IPS DF 4.7 (cell line): Measurements from ENCODE around the gene CDHR2.
A peak's percentile ranks its signal among the peaks of the same experiment; 100 is the strongest.

Experiments used
- DNase-seq: peaks from one replicate; pipeline ENCODE4 v3.0.0-alpha.2; 2013; ENCODE audit warnings: low spot score; ENCODE audit errors: extremely low read depth

The CDHR2 gene

GRCh38 chr5:176528301-176528700 is 20.8 kb upstream of the CDHR2 start:
- no peak for DNase-seq

- no peak for DNase-seq
Observed at GRCh38 chr5:176528761-176529115, 20.4 kb upstream of the CDHR2 start.

GRCh38 chr5:176529116-176529740 is 19.9 kb upstream of the CDHR2 start:
- DNase-seq: no peak

DNA sequence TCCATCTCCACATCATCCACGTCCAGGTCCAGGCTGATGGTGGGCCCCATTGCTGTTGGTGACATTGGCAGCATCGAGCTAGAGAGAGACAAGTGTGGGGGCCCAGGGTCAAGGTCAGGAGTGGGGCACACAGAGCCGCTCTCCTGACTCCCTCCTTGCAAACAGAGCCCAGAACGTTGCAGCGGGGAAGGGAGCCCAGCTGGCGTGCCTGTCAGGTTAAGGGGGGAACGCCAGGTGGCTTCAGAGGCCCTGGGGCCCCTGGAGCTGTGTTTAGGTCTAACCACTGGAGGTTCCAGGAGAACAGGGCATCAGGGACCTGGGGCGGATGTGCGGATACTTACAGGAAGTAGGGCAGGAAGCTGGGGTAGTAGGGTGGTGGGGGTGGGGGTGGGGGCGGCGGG is 19.4 kb upstream of the CDHR2 start:
- DNase-seq: no peak

- no peak for DNase-seq
Observed at GRCh38 chr5:176530393-176530982, 18.7 kb upstream of the CDHR2 start.

DNA sequence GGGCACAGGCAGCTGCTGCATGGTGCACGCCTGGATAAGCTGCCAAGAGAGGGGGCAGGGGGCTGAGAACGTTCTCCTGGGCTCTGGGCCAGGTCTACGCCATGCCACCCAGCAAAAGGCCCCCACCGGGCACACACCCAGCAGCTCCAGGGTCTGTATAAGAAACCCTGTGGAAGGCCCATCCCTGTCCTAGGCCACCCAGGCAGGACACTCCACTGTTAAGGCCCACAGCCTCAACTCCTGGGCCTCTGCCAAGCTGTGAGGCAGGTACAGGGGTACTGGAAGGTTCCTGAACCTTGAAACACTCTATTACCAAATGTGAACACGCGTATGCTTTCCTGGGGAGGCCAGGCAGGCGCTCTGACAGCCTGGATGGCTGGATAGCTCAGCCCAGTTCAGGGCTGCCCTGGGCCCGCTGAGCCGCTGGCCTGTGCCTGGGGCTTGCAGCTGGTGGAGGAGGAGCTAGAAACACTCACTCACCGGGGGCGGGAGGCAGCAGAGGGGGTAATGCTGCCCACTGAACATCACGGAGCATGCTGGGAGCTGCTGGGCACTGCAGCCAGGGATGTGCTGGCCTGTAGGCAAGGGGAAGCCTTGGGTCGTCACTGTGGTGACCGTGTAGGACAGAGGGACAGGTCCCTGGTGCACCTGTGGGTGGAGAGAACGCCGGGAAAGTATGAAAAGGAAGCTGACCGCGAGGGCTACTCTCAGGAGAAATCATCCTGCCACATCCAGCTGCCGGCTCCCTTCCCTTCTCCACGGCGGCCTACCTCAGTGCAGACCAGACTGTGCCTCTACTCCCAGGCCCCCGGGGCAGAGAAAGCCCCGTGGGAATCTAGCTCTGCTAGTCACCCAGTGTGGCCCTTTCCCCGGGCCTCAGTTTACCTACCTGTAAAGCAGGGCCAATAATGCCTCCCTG is 17.9 kb upstream of the CDHR2 start:
- no peak for DNase-seq

- no peak for DNase-seq
Observed at GRCh38 chr5:176531902-176532493, 17.1 kb upstream of the CDHR2 start.

DNA sequence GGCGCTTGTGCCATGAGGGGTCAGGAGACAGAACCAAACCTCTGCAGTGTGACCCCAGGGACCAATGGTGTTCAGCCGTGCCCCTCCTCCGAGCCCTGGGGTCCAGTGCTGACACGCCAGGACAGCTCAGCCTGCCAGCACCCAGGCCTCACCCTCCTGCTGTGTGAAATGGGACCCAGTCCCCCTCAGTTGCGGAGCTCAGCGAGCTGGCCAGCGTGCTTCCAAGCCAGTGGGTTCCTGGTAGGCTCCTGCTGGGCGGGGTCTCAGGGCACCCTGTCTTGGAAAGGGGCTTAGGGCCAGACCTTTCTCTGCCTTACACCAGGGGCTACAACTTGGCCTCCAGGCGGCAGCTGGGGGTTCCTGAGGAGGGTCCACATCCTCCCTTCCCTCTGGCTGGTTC is 16.3 kb upstream of the CDHR2 start:
- DNase-seq: no peak

- DNase-seq: no peak
Observed at GRCh38 chr5:176533390-176533789, 15.8 kb upstream of the CDHR2 start.

GRCh38 chr5:176533894-176534611 is 15.1 kb upstream of the CDHR2 start:
- no peak for DNase-seq

- no peak for DNase-seq
Observed at GRCh38 chr5:176534640-176535039, 14.5 kb upstream of the CDHR2 start.

GRCh38 chr5:176535101-176535663 is 14.0 kb upstream of the CDHR2 start:
- no peak for DNase-seq

GRCh38 chr5:176535664-176536131 is 13.4 kb upstream of the CDHR2 start:
- DNase-seq: no peak

- DNase-seq: no peak
Observed at GRCh38 chr5:176536132-176536901, 12.8 kb upstream of the CDHR2 start.

DNA sequence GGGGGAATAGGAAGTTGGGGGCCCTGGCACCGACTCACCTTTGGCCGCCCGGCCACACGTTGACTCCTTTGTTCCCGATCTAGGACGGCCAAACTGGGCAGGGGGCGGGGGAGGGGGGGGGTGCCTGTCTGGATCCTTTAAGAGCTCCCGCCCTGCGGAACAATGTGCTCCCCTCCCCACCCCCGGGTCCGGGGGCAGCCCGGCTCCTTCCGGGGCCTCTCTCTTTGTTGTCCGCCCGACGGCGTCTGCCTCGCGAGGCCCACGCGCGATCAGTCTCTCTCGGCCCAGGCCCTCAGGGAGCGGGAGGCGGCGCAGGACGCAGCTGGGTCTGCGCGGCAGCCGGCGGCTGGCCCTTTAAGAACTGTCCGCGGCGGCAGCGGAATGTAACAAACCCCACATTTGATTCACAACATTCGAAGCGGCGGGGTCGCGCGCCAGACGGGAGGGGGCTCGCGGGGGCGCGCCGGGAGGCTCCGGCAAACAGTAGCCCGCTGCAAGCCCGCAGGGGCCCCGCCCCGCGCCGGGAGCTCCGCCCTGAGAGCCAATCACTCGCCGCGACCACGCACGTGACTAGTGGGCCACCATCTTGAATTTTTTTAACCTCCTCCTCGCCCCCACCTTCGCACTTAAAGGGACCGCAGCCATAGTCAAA is 12.1 kb upstream of the CDHR2 start, which contains the start of gene RNF44:
Gene RNF44 (minus strand): TSS at position 501 of the 652 bp plus-strand sequence. CDS start 4,930 bp downstream, outside the sequence.
- no peak for DNase-seq

- DNase-seq: peak; percentile 94
Observed at GRCh38 chr5:176537554-176538229, 11.4 kb upstream of the CDHR2 start.

- DNase-seq: no peak
Observed at GRCh38 chr5:176538230-176538988, 10.7 kb upstream of the CDHR2 start.

- no peak for DNase-seq
Observed at GRCh38 chr5:176538989-176539384, 10.2 kb upstream of the CDHR2 start.
